Measurements from ENCODE around the gene CDC14A. TPM values are rescaled to one million over a fixed set of nuclear protein-coding genes. Genes with fewer than 3 reads are reported as not detected.

Gene CDC14A
- total and polyA plus RNA-seq, 2 of the 8 experiments (the other 6 are each of a cell fraction or from before 2014, with no cell fraction given): 3.2 to 8.9 TPM

DNA sequence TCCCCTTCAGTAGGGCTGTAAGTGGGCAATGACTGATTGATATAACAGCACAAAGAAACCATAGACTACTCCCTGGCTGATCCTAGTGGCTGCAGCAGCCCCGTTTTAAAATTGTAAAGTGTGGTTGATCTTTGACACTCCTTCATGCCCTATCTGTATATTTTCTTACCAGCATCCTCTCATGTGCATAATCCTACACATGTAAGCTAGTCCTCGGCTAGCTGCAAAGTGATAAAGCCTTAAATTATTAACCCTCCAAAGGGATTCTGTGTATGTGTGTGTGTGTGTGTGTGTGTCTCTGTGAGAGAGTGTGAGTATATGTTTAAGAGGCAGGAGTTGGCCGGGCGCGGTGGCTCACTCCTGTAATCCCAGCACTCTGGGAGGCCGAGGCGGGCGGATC, 30.8 kb upstream of the CDC14A start:
- Histone ChIP-seq H3K36me3 (ENCODE audit: control insufficient read depth in 2 of 4, insufficient read depth in 4 of 4, low read length in 3 of 4) (no peaks in the 10 kb centered on the region), H2AK5ac (ENCODE audit: low read depth, low read length) (no peak overlapping the region), H3K14ac (ENCODE audit: insufficient read length) (no peak overlapping the region), H3K23ac (ENCODE audit: insufficient read length) (no peak overlapping the region), H3K4me3 (ENCODE audit: extremely low read depth in 1 of 4, insufficient read depth in 2 of 4, low read depth in 3 of 4, low read length in 4 of 4) (no peak overlapping the region), H3K4me1 (replicated peaks in 1 of 4; ENCODE audit: control insufficient read depth in 3 of 4, insufficient read depth in 4 of 4, low read length in 3 of 4) (peaks cover 0 to 7% (median 3%) of the 10 kb centered on the region in 4 experiments; a peak in 4 of 7 replicates), H3K18ac (ENCODE audit: extremely low read depth, low read length) (no peak overlapping the region), H4K5ac (ENCODE audit: insufficient read length, low read depth, low read length) (no peak overlapping the region), H3K23me2 (ENCODE audit: low read depth, low read length) (no peaks in the 10 kb centered on the region), H3K27me3 (replicated peaks in 1 of 4; ENCODE audit: control insufficient read depth in 3 of 4, extremely low read depth in 1 of 4, insufficient read depth in 3 of 4, low read length in 3 of 4) (no peaks in the 10 kb centered on the region), H3K79me2 (ENCODE audit: control insufficient read depth in 1 of 2, insufficient read depth in 2 of 2, low read length in 2 of 2) (no peaks in the 10 kb centered on the region), H4K8ac (ENCODE audit: extremely low read depth, insufficient read depth, low read length) (no peak overlapping the region), H3K56ac (replicated peaks; ENCODE audit: insufficient read length, low read depth, low read length) (no peak overlapping the region), H3K9ac (replicated peaks in 1 of 4; ENCODE audit: extremely low read depth in 1 of 4, low read depth in 3 of 4, low read length in 3 of 4) (no peak overlapping the region), H2BK120ac (replicated peaks; ENCODE audit: low read depth, low read length) (no peak overlapping the region), H4K91ac (replicated peaks; ENCODE audit: insufficient read length, low read length) (no peak overlapping the region), H3K4ac (replicated peaks; ENCODE audit: insufficient read length, low read depth, low read length) (no peak overlapping the region), H2BK12ac (ENCODE audit: low read depth, low read length) (no peak overlapping the region), H3K27ac (ENCODE audit: low read depth, low read length) (no peak overlapping the region), H3K4me2 (ENCODE audit: insufficient read depth in 1 of 2, low read depth in 2 of 2, low read length in 2 of 2) (no peak overlapping the region), H2BK5ac (ENCODE audit: low read depth, low read length) (no peak overlapping the region), H4K20me1 (replicated peaks in 1 of 2; ENCODE audit: control insufficient read depth in 1 of 2, insufficient read depth in 2 of 2, low read length in 2 of 2) (no peaks in the 10 kb centered on the region), H2BK20ac (ENCODE audit: low read length) (no peak overlapping the region), H2AFZ (ENCODE audit: low read length) (no peak overlapping the region), H3K79me1 (ENCODE audit: low read depth, low read length) (no peaks in the 10 kb centered on the region), H3K9me3 (ENCODE audit: insufficient read depth in 2 of 2, low read depth in 1 of 2, low read length in 1 of 2) (peaks cover 6 to 7% of the 10 kb centered on the region in 2 experiments; a peak in 3 of 4 replicates), H2BK15ac (ENCODE audit: low read length) (no peak overlapping the region)
- TF ChIP-seq JUN (IDR thresholded peaks at IDR 0.05; ENCODE audit: low read depth, low read length) (no peak), SAP30 (IDR thresholded peaks at IDR 0.05; ENCODE audit: insufficient read depth, insufficient replicate concordance, low read length) (no peak), POLR2AphosphoS5 (IDR thresholded peaks at IDR 0.05; ENCODE audit: low read depth, low read length) (no peak), TAF1 (IDR thresholded peaks at IDR 0.05; ENCODE audit: low read depth, low read length) (no peak), EZH2 (IDR thresholded peaks at IDR 0.05; ENCODE audit: low read depth, low read length, severe bottlenecking) (no peak), ASH2L (IDR thresholded peaks at IDR 0.05; ENCODE audit: low read length) (no peak)
- TF ChIP-seq, protein P1, sequence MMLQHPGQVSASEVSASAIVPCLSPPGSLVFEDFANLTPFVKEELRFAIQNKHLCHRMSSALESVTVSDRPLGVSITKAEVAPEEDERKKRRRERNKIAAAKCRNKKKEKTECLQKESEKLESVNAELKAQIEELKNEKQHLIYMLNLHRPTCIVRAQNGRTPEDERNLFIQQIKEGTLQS (IDR thresholded peaks at IDR 0.05; ENCODE audit: insufficient read depth, low read depth, low read length): no peak
- CTCF ChIA-PET (ENCODE audit: partially characterized antibody): interaction anchor here (0.6 to 1.3 kb wide), 4 partner anchors 16 to 138 kb away, joined by 3 to 5 read pairs (median 4); no protein-coding TSS in a partner anchor
- DNase-seq (ENCODE audit: low read depth in 1 of 2, low spot score in 2 of 2): no peak
- 94% methylated on average over 8 of the region's 8 CpGs; no CpG with 5 or more reads in 1 of the 2 experiments for WGBS, 2 experiments (ENCODE audit: extremely low coverage in 1 of 2, insufficient coverage in 1 of 2, insufficient read length in 1 of 2, insufficient replicate concordance in 2 of 2, low coverage in 1 of 2, low lambda C conversion rate in 2 of 2, missing lambda C conversion rate in 1 of 2)
- POLR2A ChIA-PET (ENCODE audit: partially characterized antibody): interaction anchor here (0.6 to 2.8 kb wide), 2 partner anchors 14 to 30 kb away, joined by 4 to 8 read pairs; partner anchors contain the start of gene CDC14A
- FAIRE-seq: no peak

All from H1 (cell line).